GM19023 (cell line): Measurements from ENCODE around the gene ABR.
"Not testable (repeated sequence)": the region's sequence is repeated elsewhere in the genome, so short reads cannot be mapped to it uniquely, and the experiment has no call there.

Experiments used
- ATAC-seq: cut with Tn5 transposase; IDR thresholded peaks from one replicate; pipeline ENCODE4 v1.9.1; 2021; ENCODE audit warnings: mild to moderate bottlenecking, moderate library complexity; ENCODE audit not compliant: unreplicated experiment

ABR gene

DNA sequence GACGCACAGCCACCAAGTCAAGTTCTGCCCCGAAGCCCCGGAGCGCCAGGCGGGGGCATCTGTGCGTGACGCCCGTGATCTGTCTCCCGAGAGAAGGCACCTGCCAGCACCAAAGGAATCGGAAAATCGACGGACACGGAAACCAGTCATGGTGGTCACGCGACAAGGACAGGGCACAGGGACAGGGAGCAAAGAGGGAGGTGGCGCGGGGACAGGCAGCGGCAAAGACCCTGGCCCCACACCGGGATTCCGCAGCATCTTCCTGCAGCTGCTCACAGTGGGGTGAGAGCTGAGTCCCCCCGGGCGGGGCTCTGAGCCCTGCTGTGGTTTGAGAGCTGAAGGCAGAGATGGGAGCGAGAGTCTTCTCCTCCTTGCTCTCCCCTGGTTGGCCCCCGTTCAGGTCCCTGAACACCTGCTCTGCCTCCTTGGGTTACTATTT lies 56.4 kb downstream of the ABR start:
- ATAC-seq = no peak

DNA sequence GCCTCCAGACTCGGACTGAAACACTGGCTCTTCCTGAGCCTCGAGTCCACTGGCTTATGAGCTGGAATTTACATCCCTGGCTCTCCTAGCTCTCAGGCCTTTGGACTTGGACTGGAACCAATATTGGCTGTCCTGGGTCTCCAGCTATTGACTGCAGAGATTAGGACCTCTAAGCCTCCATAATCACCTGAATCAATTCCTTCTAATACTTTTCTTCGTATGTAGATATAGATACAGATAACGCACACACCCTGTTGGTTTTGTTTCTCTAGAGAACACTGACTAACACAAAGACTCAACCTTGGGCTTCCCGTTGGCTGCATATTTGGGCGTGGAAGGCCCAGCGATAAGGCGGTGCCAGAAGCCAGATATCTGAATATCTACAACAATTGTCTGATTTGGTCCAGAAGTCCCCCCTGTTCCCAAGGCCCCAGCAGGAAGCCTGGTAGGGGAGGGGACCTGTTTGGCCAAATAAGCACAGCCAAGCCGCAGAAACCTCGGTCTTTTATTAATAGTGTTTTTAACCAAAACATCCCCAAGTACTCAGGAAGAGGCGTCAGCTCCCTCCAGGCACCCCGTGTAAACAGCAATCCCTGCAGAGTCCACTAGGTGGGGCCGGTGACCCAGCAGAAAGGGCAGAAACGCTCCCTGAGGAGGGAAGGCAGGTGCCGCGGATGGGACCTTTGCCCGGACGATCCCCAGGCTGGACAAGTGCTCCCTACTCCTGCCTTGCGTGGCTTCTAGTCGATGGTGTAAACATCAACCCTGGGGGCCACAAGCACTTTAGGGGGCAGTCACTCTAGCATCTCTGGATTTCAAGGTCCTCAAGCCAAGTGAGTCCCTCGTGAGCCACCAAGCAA lies 57.0 kb downstream of the ABR start:
- ATAC-seq = no peak

- not testable (repeated sequence) for ATAC-seq
Measured at GRCh38 chr17:1121442-1121817, 58.4 kb downstream of the ABR start.

DNA sequence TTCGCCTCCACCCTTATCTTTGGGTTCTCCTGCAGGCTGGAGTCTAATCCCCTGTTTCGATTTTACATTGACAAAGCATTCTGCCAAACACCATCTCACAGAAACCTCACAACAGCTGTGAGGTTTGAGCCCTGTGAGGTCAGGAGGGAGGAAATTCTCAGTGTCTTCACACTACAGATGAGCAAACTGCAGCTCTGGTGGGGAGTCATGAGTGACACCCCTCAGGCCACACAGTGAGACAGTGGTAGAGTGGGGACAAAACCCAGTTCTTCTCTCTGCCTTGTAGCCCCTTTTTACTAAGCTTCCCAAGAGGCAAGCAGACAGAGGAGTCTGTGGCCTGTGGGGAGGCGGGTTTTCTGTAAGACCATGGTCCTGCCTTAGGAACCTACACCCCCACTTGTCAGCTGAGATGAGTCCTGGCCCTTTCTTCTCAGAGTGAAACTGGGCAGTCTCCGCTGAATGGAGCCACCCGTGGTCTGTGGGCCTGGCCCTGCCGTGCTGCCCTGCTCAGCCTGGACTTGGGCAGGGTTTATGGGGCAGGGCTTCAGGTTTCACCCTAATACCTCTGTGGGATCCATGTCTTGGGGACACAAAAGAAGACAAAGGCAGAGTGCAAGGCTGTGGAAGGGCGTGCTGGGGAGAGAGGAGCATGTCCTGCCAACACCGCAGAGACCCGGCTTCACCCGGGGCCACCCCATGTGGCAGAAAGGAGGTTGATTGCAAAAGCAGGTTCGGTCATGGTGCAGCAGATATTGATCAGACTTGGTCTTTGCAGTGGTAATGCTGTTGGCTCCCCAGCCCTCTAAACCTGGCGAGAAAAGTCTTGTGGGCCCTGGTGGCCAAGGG lies 59.0 kb downstream of the ABR start:
- ATAC-seq = no peak

DNA sequence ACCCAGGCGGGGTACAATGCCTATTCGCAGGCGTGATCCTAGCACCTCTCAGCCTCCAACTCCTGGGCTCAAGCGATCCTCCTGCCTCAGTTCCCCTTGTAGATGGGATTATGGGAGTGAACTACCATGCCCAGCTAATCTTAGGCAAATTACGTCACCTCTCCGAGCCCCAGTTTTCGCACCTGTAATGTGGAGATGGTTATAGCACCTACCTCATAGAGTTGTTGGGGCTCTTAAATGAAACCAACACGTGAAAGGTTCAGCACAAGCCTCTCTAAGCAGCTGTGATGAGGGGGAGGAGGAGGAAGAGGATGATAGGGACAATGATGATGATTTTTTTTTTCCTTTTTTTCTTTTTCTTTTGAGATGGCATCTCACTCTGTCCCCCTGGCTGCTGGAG lies 59.9 kb downstream of the ABR start:
- ATAC-seq = no peak

GRCh38 chr17:1116602-1117001 lies 63.2 kb downstream of the ABR start:
- ATAC-seq = no peak

- ATAC-seq = no peak
Measured at GRCh38 chr17:1112875-1113274, 66.9 kb downstream of the ABR start.

GRCh38 chr17:1111599-1112443 lies 68.0 kb downstream of the ABR start:
- ATAC-seq = no peak

DNA sequence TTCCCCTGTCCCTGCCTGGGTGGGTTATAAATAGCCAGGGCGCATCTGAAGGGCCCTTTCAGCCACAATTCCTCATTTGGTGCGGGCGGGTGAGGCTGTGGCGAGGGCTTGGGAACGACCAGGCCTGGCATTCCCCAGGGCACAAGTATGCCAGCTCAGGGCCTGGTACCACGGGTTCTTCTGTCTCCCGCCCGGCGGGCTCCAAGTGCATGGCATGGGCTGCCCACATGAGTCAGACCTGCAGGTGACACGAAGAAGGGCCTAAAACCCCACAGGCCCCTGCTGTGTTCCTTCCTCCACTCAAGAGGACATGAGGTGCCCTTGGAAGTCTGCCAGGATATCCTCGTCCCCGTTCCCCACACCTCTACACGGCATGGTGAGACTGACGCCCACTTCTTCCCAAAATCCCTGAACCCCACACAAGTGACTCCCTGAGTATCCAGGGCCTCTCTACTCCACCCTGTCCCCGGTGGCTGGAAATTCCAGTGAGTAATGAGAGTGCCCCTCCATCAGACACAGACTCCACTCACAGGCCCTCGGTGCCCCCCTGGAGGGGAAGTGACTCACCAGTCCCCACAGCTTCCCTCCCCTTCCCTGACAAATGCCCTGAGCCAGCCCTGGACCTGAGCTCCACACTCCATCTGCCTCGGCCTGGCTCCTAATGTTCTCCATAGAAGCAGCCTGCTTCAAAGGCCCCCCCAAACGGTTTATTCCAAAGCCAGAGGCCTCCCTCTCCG lies 68.8 kb downstream of the ABR start:
- ATAC-seq = no peak

- no peak for ATAC-seq
Measured at GRCh38 chr17:1110541-1110861, 69.3 kb downstream of the ABR start.

GRCh38 chr17:1109606-1110540 lies 69.9 kb downstream of the ABR start:
- no peak for ATAC-seq

DNA sequence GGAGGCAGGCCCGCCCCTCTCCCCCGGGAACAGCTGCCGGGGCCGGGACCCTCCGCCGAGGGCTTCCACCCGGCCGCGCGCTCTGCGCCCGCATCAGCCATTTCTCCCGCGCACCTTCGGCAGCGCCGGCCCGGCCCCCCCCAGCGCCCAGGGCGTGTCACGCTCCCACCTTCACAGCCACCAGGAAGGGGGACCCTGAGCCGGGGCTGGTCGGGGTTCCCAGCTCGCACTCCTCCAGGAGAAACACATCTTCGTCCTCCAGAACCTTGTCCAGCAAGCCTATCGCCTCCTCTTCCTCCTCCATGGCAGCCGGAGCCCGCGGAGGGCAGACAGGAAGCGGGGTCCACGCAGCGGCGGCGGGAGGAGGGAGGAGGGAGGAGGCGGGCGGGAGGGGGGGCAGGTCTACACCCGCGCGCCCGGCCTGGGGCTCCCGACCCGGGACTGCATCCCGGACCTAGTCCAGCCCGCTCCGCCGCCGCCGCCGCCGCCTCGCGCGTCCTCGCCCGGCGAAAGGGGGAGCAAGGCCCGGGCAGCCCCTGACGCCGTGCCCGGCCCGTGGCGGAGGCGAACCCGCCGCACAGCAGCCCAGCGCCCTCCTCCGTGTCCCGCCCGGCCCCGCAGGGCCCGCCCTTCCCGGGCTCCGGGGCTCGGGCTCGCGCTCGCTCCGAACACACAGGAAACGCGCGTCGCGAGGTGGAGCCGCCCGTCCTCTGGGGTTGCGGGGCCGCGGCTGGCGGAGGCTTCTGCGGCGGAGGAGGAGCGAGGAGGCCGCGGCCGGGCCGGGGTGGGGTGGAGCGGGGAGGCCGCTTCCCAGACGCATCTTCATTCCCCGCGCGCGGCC lies 70.8 kb downstream of the ABR start:
- ATAC-seq = no peak

GRCh38 chr17:1108478-1108764 lies 71.4 kb downstream of the ABR start:
- no peak for ATAC-seq

DNA sequence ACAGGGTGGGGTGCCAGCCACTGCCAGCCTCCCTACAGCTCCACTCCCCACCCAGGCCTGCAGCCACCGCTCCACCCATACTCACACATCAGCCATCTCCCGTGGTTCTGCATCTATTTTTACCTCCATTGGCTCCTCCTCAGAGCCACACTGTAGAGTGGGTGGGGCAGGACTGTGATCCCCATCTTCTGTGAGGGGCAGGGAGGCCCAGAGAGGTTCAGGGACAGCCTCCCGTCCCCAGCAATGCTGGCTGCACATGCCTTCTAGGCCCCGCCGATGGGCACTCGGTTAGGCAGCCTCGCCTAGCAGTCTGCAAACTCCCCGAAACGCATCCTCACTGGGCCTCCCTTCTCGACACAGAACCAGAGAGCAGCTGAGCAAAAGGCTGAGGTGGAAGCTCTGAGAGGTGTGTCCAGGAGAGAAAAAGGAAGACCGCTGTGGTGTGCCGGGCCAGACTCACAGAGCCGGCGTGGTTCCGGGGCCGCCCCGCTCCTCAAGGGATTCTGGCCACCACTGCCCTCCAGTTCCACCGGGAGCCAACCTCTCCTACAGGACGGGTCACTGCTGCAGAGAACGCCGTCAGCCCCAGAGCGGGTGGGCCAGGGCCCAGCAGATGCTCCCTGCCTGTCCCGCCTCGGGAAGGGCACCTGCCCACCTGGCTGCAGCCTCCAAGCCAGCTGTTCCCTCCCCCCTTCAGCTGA lies 71.9 kb downstream of the ABR start:
- ATAC-seq = no peak

DNA sequence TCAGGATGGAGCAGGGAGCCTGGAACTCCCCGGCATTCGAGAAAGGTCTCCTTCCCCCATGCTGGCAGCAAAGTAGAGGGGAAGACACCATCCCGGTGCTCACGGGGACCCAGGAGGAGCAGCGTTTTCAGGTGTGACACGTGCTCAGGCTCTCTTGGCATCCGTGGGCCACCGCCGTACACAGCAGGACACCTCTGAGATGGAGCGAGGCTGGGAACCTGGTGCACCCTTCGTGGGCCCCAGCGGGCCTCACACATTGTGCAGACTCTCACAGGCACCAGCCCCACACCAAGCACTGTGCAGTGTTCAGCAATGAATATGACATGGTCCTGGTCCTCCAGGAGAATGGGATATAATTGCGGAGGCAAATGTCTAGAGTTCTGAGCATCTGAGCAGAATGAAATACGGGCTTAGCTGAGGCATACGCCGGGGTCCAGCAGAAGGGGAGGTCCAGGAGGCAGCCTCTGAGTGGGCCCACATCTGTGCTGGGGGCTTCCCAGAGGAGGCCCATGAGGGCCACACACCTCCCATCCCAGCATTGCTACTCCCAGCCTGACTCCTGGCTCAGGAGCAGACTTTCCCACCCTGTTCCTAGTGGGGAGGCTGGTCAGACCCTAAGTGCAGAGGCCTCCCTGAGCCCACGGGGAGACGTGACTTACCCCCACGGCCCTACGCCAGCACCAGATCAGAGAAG lies 72.6 kb downstream of the ABR start:
- no peak for ATAC-seq

DNA sequence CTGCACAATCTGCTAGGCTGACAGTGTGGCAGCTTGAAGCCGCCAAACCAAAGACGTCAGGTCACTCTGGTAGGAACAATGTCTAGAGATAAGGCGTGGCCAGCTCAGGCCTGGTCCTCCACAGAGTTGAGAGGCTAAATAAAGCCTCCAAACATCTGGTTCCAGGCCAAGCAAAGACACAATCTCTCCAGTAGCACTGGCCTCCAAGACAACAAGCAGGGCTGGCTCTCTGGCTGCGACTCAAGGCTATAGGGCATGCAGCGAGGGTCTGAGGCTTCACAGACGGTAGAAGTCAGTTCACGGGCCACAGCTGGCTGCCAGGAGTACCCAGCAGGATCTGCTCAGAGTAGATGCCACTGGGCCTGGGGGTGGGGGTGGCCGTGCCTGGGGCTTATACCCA lies 75.6 kb downstream of the ABR start:
- no peak for ATAC-seq

DNA sequence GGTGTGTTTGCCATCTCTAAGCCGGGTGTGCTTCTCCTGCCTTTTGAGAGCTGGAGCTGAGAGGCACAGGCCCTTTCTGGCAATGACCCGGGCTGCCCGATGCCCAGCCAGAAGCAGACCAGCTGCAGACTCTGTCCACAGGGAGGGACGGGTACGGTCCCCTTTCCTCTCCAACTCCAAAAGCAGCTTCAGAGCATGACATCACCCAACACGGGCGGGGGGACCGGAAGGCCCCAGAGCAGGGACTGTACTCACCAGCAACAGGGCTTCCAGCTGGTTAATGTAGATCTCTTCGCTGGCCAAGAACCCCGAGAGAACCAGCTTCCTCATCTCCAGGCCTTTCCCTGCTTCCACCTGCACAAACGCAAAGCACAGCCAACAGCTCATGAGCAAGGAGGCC lies 79.4 kb downstream of the ABR start:
- no peak for ATAC-seq

- ATAC-seq = no peak
Measured at GRCh38 chr17:1099242-1099641, 80.5 kb downstream of the ABR start.
